GM19397 (cell line): Measurements from ENCODE around the gene TXNDC5.

Source experiments
- ATAC-seq: cut with Tn5 transposase; IDR thresholded peaks from one replicate; pipeline ENCODE4 v1.9.1; 2021; ENCODE audit warnings: mild to moderate bottlenecking, moderate library complexity; ENCODE audit not compliant: unreplicated experiment

The TXNDC5 gene

DNA sequence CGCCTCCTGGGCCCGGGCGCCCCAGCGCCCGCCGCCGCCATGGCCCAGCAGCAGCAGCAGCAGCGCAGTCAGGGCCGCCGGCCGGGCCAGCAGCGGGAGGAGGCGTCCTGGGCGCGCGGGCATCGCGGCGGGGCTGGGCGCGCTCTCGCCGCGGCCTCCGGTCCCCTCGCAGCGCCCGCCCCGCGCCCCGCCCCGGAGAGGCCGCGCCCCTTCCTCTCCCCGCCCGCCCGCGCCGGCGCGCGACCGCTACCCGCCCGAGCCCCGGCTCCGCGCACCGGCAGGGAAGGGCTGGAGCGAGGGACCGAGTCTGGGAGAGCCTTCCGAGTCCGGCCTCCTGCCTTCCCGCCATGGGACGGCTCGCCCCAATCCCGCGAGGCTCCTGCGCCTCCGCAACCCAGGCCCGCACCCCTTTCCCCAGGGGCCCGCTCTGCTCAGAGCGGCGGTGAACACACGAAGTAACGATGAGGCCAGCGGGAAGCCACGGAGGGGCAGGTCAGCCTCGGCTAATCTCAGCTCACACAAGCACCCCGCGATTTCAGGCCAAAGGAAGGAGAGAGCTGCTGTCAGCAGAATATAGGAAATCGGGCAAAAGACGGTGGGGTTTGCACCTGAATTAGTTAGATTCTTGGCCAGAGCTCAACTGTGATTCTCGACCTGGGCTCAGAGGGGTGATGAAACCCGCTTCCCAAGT is at the start of gene TXNDC5:
Gene TXNDC5, minus strand, starts transcription at position 135 of the 691 bp plus-strand sequence. Its CDS starts 12 bp downstream, at position 123.
- ATAC-seq, result peak; percentile 79

- ATAC-seq, result no peak
These were observed 49.6 kb upstream of the TXNDC5 start for GRCh38 chr6:7960141-7960540.

GRCh38 chr6:7959453-7959852 is 48.9 kb upstream of the TXNDC5 start:
- ATAC-seq, result no peak

GRCh38 chr6:7958464-7958863 is 47.9 kb upstream of the TXNDC5 start:
- ATAC-seq, result no peak

GRCh38 chr6:7956257-7956656 is 45.7 kb upstream of the TXNDC5 start:
- no peak for ATAC-seq

DNA sequence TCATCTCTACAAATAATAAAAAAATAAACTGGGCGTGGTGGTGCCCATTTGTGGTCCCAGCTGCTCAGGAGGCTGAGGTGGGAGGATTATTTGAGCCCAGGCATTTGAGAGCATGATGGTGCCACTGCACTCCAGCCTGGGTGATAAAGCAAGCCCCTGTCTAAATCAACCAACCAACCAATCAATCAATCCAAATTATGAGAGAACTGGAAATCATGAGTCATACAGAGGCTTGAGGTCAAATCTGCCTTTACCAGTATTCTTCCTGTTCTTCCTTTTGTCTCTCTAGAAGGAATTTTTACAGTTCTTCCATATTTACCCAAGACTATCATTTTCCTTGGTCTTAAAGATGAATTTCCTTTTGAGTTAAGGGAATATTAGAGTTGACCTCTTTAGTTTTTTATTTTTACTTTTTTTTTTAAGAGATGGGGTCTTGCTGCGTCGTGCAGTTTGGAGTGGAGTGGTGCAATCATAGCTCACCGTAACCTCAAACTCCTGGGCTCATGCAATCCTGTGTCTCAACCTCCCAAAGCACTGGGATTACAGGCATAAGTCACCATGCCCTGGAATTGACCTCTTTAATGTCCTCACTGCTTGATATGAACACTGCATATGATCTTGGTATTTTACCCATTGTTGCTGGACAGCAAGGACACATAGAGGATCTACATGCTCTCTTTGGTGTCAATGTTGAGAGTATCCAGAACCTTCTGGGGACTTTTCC is 44.1 kb upstream of the TXNDC5 start:
- no peak for ATAC-seq

DNA sequence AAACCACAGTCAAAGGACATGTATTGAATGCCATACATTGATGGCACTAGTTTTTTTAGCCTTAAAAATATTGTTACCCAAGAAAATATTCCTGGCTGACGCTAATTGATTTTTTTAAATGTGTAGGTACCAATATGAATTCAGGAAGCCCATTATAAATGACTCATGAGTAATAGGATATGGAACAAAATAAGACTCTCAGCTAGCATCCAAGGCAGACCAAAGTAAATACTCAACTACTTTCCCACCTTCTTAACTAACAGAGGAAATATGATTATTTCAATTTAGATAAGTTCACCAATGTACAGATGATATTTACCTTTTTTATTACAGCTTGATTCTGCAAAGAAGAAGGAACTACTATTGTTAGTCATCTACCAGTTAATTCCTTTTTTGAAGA is 43.2 kb upstream of the TXNDC5 start:
- no peak for ATAC-seq

DNA sequence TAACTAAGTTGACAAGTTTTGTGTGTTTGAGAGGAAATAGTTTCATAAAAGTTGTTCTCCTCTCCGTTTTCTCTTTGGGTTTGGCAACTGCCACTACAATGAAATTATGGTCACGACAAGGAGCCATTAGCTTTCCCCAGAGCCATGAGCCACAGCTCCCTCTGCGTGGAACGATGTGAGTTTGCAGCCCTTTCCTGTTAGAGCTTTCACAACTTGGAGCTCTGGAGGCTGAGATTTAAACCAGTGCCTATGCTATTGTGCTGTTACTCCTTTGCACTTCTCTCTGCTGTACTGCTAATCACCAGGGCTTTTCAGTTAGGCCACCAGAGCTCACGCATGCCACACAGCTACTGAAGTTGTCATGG is 29.3 kb upstream of the TXNDC5 start:
- ATAC-seq, result no peak

GRCh38 chr6:7939184-7939863 is 28.7 kb upstream of the TXNDC5 start:
- no peak for ATAC-seq

- ATAC-seq, result no peak
These were observed 28.1 kb upstream of the TXNDC5 start for GRCh38 chr6:7938562-7939183.

DNA sequence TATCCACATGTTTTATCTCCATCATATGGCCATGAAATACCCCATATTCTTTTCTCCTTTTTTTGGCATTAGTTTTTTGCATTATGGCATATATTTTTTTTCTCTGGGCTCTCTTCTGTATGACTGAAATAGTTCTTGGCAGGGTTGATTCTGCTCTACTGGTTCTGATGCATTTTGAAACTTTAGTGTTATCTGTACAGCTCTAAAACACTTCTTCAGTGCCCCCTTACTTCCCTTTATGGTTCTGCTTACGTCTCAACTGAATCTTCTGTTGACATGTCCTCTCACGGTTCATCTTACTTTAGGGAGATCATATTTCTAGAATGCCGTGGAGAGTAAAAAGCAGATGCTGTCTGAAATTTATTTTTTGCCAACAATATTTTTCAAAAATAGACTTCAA is 23.2 kb upstream of the TXNDC5 start:
- ATAC-seq, result peak; percentile 76

DNA sequence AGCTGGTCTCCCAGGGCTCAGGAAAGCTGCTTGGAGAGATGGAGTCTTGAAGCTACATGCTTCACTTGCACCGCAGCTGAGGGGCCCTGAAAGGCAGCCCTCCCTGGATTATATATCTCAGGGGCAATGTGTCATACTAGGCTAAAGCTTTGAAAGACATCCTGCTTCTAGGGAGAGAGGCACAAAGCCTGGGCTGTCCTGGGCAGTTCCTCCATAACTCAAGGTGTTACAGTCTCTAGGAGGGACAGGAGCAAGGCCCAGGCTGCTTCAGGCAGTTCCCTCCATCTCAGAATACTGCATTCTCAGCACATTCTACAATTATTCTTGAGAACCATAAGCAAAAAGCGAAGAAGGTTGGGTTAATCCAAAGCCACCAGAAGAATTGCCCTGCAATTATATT is 22.0 kb upstream of the TXNDC5 start:
- no peak for ATAC-seq

DNA sequence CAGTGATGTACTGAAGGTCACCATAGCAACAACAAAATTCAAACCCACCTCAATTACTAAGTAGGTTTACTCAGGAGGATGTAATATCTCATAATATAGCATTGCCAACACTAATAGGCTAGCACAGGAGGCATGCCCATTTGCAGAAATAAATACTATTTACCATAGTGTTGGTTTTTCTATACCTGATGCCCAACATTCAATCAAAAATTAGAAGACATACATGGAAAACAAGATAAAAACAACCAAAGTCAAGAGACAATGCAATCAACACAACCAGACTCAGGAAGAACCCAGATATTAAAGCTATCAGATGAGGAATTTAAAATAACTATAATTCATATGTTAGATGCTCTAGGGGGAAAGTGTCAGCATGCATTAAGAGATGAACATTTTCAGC is 14.3 kb upstream of the TXNDC5 start:
- ATAC-seq, result no peak

DNA sequence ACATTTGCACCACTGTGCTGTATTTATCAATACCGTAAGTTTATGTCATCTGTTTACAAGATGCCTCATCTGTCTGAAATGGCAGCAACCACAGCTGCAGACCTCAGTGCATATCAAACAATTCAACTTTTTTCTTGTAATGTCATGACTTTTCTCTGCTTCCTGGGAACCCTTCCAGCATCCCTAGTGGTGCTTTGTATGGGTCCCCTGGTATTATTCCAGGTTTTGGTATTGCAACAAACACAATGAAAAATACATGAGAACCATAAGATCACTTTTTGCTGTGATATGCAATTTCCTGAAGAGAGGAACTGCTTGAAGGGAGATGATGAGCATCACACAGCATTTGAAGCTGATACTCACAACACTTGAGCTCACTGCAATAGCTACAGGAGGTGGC is 12.0 kb upstream of the TXNDC5 start:
- no peak for ATAC-seq

DNA sequence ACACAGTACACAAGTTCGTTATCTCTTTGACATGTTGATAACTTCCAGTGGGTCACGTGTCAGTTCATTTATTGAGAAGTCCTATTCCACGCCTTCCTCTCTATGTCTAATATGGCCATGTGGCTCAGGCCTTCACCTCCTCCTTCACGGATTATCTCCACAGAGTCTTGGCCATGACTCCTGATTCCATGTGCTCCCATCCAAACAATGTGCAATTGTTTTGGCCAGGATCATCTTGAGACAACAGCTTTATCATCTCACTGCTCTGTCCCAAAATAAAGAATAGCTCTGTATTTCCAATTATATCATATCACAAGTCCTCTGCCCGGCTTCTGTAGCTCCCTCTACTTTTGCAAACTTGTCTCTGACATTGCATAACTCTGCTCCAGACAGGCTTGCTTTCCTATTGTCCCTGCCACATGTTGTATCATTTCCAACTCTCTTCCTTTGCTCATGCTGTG is 11.1 kb upstream of the TXNDC5 start:
- ATAC-seq, result no peak

- ATAC-seq, result no peak
These were observed 10.5 kb upstream of the TXNDC5 start for GRCh38 chr6:7921046-7921445.

GRCh38 chr6:7920425-7920824 is 9.8 kb upstream of the TXNDC5 start:
- no peak for ATAC-seq

DNA sequence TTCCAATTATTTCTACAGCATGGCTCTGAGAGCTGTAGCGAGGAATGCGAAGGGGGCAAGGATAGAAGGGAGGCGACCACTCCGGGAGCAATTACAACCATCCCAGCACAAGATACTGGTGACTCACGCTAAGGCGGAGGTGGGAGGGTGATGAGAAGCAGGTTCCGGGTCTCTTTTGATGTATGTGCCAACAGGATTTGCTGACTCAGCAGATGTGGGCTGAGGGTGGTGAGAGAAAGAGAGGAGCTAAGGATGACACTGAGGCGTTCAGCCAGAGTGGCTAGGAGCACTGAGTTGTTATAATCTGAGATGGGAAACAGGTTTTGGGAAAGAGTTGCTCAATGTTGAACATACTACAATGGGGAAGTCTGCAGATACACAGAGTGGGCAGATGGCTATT is 9.3 kb upstream of the TXNDC5 start:
- no peak for ATAC-seq

DNA sequence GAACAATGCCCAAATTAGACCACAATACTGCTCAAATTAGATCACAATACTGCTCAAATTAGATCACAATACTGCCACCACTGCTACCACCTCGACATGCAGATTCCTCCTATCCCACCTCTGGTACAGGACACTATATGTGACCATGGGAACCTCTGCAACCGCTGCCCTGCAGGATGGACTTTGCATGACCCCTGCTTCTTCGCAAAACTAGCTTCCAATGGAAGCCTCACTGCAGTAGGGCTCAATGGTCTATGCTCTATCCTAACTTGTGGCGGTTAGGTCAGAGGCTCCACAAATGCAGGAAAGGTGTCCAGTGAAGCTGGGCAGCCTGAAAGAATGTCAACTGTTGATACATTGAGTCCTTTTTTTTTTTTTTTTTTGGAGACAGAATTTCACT is 7.8 kb upstream of the TXNDC5 start:
- ATAC-seq, result no peak

GRCh38 chr6:7917729-7918128 is 7.1 kb upstream of the TXNDC5 start:
- no peak for ATAC-seq

DNA sequence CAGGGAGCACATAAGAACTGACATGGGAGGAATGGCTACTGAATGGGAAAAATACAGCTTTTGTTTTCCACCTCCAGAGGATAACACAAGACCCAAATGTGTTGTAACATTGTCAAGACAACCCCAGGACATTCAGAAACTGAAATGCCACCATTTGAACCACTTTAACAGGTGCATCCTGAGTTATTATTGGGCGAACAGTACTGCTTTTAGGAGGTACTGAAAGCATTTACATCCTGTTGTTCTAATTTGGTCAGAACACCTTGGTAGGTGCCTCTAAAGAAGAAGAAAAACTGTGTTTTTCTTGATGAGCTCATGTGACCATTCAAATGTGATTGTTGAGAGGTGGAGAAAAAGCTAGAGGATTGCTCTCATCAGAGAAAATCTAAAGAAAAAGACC is 6.4 kb upstream of the TXNDC5 start:
- peak; percentile 74 for ATAC-seq
